NK-92 (cell line): ENCODE measurements around the gene MYOM1.

Experiments used
- DNase-seq: peaks from one replicate; lab custom pipeline; 2025; ENCODE audit not compliant: unreplicated experiment; lab: John Stamatoyannopoulos, UW

MYOM1 gene

DNA sequence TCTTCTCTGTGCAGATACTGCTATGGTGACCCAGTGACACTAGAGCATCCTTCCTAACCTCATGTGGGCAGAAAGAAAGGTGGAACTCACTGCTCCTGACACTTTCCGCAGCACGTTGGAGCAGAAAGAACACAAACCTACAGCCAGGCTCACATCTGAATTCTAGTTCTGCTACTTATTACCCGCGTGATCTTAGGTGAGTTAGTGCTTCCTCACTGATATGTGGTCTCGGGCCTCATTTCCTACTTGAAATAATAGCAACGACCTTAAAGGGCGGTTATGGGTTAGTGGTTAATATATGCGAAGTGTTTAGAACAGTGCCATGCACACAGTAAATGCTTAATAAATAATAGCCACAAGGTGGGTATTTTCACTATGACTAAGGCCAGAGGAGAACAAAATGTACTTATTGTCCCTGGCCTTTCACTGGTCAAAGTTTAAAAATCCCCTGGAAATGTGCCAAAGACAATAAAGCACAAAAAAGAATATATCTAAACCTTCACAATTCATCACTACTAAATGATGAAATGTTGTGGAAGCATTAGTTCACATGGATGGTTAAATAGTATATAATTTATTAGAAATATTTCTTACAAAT is 66.6 kb downstream of the MYOM1 start:
- DNase-seq: no peak

- no peak for DNase-seq
Observed at GRCh38 chr18:3152294-3152693, 67.5 kb downstream of the MYOM1 start.

GRCh38 chr18:3151399-3152264 is 68.1 kb downstream of the MYOM1 start:
- DNase-seq: no peak

DNA sequence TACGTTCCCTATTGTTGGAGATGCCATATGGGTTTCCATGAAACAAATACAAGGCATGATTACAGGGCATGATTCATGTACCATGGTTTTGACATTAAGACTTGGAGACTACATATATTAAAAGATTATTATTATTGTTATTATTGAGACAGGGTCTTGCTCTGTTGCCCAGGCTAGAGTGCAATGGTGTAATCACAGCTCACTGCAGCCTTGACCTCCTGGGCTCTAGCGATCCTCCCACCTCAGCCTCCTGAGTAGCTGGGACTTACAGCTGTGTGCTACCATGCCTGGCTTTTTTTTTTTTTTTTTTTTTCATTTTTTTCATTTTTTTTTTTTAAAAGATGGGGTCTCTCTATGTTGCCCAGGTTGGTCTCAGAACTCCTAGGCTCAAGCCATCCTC is 69.1 kb downstream of the MYOM1 start:
- DNase-seq: no peak

DNA sequence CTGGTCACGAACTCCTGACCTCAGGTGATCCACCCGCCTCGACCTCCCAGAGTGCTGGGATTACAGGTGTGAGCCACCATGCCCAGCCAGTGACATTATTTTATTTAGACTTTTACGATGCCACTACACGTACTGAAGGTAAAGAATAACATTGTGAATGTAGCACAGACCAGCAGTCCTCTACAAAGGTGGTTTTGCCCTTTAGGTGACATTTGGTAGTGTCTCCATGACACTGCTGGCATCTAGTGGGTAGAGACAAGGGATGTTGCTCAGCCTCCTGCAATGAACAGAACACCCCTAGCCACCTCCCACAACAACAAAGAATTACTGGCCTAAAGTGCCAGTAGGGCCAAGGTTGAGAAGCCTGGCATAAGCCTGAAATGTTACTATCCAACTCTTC is 69.5 kb downstream of the MYOM1 start:
- no peak for DNase-seq

- no peak for DNase-seq
Observed at GRCh38 chr18:3148930-3149535, 70.7 kb downstream of the MYOM1 start.

DNA sequence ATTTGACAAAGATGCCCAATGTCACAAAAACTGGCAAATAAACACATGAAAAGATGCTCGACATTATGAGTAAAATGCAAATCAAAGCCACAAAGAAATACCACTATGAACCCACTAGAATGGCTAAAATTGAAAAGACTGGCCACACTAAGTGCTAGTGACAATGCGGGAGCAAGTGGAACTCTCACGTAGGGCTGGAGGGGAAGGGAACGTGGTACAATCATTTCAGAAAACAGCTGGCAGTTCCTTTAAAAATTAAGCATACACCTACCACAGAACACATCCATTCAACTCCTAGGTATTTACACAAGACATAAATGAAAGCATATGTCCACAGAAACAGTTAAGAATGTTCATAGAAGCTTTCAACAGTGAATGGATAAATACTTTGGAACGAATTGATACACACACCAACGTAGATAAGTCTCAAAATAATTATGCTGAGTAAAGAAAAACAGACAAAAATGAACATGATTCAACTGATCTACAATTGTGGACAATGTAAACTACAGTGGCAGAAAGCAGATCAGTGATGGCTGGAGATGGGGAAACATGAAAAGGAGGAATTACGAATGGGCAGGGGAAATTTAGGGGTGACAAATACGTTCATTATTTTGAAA is 71.7 kb downstream of the MYOM1 start:
- DNase-seq: no peak

DNA sequence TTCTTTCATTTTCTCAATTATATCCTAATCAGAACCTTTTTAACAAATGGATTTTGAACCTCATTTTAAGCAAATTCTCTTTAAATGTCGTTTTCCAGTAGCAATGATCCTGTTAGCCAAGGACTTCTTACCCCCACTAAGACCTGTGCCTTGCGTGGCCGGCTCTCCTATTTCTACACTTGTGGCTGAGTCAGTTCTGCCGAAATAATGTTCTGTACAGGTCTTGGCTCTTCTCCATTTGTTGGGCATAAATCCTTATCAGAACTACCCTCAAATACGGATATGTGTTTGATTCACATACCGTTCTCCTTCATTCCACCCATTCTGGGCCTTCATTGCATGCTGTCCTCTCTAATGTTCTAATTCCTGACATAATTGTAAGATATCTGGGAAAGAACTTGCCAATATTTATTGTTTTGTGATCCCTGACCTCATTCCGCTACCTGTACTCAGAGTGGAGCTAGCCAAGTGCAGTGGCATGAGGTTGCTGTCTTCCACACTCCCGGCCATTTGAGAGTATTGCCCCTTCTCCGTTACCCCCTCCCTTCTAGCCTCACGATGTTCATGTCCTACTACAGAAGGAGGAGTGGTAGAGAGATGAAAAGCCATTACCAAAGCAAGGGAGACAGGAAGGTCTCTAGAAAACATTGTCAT is 78.7 kb downstream of the MYOM1 start:
- DNase-seq: no peak

DNA sequence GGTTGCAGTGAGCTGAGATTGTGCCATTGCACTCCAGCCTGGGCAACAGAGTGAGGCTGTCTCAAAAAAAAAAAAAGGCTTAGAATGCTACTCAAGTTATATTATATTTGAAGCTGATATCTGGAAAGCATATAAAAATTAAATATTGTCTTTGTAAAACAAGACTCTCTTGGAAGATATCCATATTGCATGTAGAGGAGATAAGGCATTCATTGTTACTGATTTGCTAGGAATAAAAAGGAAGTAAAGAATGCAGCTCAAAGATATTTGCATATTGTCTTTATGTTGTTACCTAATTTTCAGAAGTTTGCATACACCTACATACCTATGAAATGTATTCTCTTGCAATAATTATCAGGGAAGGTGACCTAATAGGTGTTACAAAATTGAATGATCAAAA is 79.4 kb downstream of the MYOM1 start:
- no peak for DNase-seq

DNA sequence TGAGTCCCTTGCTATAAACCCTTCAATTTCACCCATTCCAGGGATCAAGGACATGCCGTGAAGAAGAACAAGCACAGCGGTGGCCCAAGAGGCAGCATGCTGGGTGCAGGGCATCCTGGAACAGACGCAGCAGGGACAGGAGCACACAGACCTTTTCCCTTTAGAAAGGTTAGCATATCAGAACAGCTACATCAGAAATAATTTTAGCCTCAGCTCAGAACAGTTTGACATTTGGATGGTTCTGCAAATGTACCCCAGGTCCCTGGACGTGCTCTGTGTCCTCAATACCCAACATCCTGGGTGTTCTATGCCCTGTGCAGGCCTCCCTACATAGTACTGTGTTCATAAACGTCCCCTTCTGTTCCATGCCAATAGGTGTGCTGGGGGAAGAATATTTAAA is 80.4 kb downstream of the MYOM1 start:
- no peak for DNase-seq

- DNase-seq: no peak
Observed at GRCh38 chr18:3138274-3138975, 81.3 kb downstream of the MYOM1 start.

DNA sequence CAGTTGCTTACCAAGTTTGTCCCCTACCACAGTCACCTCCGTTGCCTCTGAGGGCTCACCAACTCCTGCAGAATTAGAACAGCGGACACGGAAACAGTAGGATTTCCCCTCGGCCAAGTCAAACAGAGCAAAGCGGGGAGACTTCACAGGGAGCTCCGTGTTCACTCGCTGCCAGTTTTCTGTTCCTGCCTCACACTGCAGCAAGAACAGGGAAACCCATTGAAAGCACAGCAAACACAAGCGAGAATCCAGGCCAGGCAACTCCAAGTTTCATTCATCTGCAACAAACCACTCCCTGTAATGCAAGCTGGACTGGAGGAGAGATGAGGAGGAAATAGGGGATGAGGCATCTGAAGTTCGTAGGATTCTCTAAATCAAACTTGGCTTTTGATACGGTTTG is 84.2 kb downstream of the MYOM1 start:
- DNase-seq: no peak

DNA sequence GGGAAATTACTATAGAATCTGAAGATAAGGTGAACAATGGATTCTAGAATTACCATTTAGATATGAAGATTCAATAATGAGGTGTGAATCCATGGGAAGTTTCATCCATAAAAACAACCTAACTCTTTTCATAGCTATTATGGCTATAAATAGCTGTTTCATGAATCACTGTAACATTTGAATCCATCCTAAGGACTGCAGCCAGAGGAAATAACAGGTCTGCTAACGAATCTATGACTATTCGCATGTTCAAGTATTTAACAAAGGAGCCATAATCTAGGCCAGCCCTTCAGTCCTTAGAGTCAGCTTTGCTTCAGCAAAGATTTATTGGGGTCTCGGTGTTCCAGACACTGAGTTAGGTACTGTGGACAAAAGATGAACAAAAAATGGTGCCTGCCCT is 87.1 kb downstream of the MYOM1 start:
- no peak for DNase-seq

DNA sequence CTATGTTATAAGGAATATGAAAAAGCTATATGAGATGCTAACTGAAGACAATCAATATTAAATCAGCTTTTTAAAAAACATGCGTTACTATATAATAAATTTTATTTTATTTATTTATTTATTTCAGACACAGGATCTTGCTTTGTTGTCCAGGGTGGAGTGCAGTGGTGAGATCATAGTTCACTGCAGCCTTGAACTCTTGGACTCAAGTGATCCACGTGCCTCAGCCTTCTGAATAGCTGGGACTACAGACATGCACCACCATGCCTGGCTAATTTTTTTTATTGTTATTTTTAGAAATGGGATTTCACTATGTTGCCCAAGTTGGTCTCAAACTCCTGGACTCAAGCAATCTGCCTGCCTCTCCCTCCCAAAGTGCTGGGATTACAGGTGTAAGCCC is 89.4 kb downstream of the MYOM1 start:
- no peak for DNase-seq

DNA sequence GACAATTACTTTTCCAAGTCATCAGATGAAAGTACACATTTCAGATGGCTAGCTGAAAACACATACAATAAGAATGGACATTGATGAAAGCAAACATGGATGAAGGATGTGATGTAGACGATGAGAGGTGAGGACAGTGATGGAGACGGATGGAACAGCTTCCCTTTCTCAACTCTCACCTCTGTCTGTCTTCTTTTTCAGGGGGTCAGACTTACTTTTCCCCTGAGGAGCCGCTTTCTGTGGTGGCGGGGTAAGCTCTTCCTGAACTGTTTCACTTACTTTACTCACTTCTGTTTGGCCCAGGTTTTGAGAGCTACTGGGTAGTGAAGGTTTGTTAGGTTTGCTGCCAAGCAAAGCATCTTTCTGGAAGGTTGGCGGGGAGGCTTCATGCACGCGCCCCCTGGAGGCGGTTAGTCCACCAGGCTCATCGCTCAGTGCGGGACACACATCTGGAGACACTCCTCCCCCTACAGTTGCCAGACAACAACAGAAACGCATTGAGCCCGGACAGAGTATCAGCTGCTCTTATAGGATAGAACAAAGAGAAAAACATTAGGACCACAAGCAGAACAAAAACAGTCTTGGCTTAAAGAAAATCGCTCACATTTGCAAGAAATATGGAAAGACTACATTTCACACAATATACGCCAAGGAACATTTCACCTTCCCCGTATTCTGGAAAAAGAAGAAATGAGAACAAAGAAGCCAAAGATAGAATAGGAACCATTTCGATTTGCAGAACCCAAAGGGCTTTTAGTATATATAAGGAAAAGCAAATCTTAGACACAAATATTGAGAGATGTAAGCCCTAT is 90.5 kb downstream of the MYOM1 start:
- DNase-seq: no peak

DNA sequence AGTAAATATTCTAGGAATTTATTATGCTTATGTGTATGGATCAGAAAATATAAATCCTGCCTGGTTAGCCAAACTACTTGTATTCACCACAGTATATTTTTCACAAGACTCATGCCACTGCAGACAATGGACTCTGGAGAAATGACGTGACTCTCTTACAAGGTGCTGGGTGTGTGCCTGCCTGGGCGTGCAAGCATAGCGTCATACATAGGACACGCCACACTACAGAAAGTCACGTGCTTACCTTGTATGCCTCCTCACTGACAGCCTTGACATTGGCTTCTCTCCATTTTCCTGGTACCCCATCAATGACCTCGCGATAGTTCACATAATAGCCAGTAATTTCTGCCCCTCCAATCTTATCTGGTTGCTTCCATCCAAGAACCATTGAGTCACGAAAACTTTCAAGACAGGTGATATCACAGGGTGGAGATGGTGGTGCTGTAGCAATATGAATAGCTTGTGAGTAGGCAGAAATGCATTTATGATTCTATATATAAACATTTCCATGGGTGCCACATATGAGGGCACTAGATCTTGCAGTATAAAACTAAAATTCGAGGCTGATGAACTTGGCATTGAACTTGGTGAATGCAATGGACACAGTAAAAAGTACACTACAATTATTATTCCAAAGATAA is 93.2 kb downstream of the MYOM1 start:
- DNase-seq: no peak

DNA sequence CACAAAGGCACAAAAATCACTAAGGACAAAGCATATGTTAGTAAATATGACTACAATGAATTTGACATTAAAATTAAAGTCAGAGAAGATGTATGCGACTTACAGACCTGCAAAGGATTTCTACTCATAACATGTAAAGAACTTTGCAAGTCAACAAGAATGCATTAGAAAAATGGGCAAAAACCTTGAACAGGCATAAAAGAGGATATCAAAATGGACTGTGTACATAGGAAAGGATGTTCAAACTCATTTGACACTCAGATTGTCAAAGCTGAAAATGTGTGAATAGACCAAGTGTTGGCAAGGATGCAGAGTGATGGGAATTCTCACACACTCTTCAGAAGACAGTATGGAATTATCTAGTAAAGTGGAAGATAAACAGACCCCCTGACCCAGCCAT is 94.9 kb downstream of the MYOM1 start:
- DNase-seq: no peak

- DNase-seq: no peak
Observed at GRCh38 chr18:3122851-3123250, 96.9 kb downstream of the MYOM1 start.

DNA sequence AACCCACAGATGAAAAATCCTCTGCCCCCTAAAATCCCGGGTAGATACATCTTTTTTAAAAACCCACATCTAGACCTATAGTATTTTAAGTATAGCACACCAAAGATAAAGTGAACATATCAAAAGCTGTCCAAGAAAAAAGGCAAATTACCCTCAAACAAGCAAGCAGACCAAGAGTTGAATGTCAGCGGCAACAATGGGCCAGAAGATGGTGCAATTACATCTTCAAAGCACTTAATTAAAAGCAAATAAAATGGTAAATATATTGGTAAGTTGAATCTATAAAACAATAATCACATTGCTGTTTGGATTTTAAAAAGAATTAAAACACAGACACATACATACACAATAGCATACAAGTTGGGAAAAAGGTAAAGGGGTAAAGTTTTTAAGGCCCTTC is 98.5 kb downstream of the MYOM1 start:
- DNase-seq: no peak

DNA sequence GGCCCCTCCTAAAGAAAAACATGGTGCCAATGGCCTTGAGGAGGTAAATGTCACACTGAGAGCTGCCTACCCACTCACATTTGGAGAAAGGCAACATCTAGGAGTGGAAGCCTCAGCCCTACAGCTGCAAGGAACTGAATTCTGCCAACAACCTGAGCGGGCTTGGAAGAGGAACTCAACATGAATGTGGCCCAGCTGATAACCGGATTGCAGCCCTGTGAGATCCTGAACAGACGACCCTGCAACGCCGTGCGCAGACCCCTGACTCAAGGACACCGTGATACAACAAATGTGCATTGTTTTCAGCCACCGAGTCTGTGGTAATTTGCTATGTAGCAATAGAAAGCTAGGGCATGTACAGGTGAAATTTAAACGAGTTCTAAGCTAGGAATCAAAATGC is 99.4 kb downstream of the MYOM1 start:
- no peak for DNase-seq
